ENCODE data around the gene CNTNAP2. TPM values are rescaled to one million over a fixed set of nuclear protein-coding genes. Genes with fewer than 3 reads are reported as not detected.

The CNTNAP2 gene
- total and polyA plus RNA-seq, 2 experiments from 2014 or later = not detected

- H3K27me3 ChIP-seq (replicated peaks; ENCODE audit: insufficient read depth) = no peaks in the 10 kb centered on the region
- H2AFZ ChIP-seq = no peak overlapping the region
- no peak for DNase-seq
- no peaks in the 10 kb centered on the region for H4K20me1 ChIP-seq (ENCODE audit: insufficient read depth)
- H3K9me2 ChIP-seq (ENCODE audit: insufficient read depth) = no peaks in the 10 kb centered on the region
- H3K9ac ChIP-seq = no peak overlapping the region
- no peaks in the 10 kb centered on the region for H3K4me1 ChIP-seq (ENCODE audit: insufficient read depth)
- in situ Hi-C loops (cut with MboI) = no loop called here
- no peak overlapping the region for H3K4me2 ChIP-seq (ENCODE audit: unreplicated experiment)
- no peaks in the 10 kb centered on the region for H3K79me2 ChIP-seq (ENCODE audit: insufficient read depth)
- no peaks in the 10 kb centered on the region for H3K36me3 ChIP-seq (ENCODE audit: low read depth)
- H3F3A ChIP-seq (ENCODE audit: insufficient read depth) = no peaks in the 10 kb centered on the region
- no peak overlapping the region for H3K4me3 ChIP-seq
- TF ChIP-seq EZH2phosphoT487 (IDR thresholded peaks at IDR 0.05; ENCODE audit: insufficient read depth, low read depth) = no peak
- TF ChIP-seq EZH2 (IDR thresholded peaks at IDR 0.05; ENCODE audit: insufficient read depth, poor library complexity, severe bottlenecking) = no peak
- 8 to 9% methylated on average over 9 of the region's 9 CpGs for WGBS, 2 experiments (ENCODE audit: low coverage in 1 of 2, low lambda C conversion rate in 2 of 2, missing lambda C conversion rate in 2 of 2)
- no peak overlapping the region for H3K27ac ChIP-seq
- H3K9me3 ChIP-seq (ENCODE audit: low read depth) = no peaks in the 10 kb centered on the region
Measured at GRCh38 chr7:146655928-146656797, 539.6 kb downstream of the CNTNAP2 start.

DNA sequence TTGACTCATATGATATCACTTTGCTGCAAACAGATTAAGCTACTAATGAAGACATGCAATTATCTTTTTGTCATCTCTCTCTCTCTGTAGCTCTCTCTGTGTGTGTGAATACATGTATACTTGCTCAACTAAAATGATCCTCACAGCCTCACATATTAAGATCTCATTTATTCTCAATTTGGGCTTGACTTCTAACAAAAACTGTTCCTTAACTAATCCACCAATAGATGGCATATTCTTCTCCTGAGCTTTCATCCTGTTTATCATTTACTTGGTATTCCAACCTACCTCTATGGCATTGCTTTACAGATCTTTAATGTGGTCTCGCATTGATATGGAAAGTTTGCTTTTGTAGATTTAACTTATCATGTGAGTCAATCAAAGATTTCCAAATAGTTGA lies 540.4 kb downstream of the CNTNAP2 start:
- H3K9me2 ChIP-seq (ENCODE audit: insufficient read depth) = no peaks in the 10 kb centered on the region
- no peaks in the 10 kb centered on the region for H3K9me3 ChIP-seq (ENCODE audit: low read depth)
- no peaks in the 10 kb centered on the region for H3F3A ChIP-seq (ENCODE audit: insufficient read depth)
- no peaks in the 10 kb centered on the region for H3K79me2 ChIP-seq (ENCODE audit: insufficient read depth)
- DNase-seq = no peak
- H2AFZ ChIP-seq = no peak overlapping the region
- no peaks in the 10 kb centered on the region for H3K27me3 ChIP-seq (replicated peaks; ENCODE audit: insufficient read depth)
- H3K4me3 ChIP-seq = no peak overlapping the region
- H3K27ac ChIP-seq = no peak overlapping the region
- H3K4me1 ChIP-seq (ENCODE audit: insufficient read depth) = no peaks in the 10 kb centered on the region
- H3K4me2 ChIP-seq (ENCODE audit: unreplicated experiment) = no peak overlapping the region
- no peak overlapping the region for H3K9ac ChIP-seq
- in situ Hi-C loops (cut with MboI) = no loop called here
- no peaks in the 10 kb centered on the region for H4K20me1 ChIP-seq (ENCODE audit: insufficient read depth)
- WGBS, 2 experiments (ENCODE audit: low coverage in 1 of 2, low lambda C conversion rate in 2 of 2, missing lambda C conversion rate in 2 of 2) = 50 to 64% methylated on average over 1 of the region's 1 CpG
- TF ChIP-seq EZH2phosphoT487 (IDR thresholded peaks at IDR 0.05; ENCODE audit: insufficient read depth, low read depth) (no peak), EZH2 (IDR thresholded peaks at IDR 0.05; ENCODE audit: insufficient read depth, poor library complexity, severe bottlenecking) (no peak)
- H3K36me3 ChIP-seq (ENCODE audit: low read depth) = no peaks in the 10 kb centered on the region

GRCh38 chr7:146658604-146659003 lies 542.0 kb downstream of the CNTNAP2 start:
- no peaks in the 10 kb centered on the region for H3K36me3 ChIP-seq (ENCODE audit: low read depth)
- DNase-seq = no peak
- no peaks in the 10 kb centered on the region for H3F3A ChIP-seq (ENCODE audit: insufficient read depth)
- H4K20me1 ChIP-seq (ENCODE audit: insufficient read depth) = no peaks in the 10 kb centered on the region
- H3K4me2 ChIP-seq (ENCODE audit: unreplicated experiment) = no peak overlapping the region
- H3K4me3 ChIP-seq = no peak overlapping the region
- no peak overlapping the region for H3K9ac ChIP-seq
- no peaks in the 10 kb centered on the region for H3K9me2 ChIP-seq (ENCODE audit: insufficient read depth)
- 17 to 25% methylated on average over 4 of the region's 4 CpGs for WGBS, 2 experiments (ENCODE audit: low coverage in 1 of 2, low lambda C conversion rate in 2 of 2, missing lambda C conversion rate in 2 of 2)
- in situ Hi-C loops (cut with MboI) = no loop called here
- TF ChIP-seq EZH2 (IDR thresholded peaks at IDR 0.05; ENCODE audit: insufficient read depth, poor library complexity, severe bottlenecking) (no peak), EZH2phosphoT487 (IDR thresholded peaks at IDR 0.05; ENCODE audit: insufficient read depth, low read depth) (no peak)
- H3K4me1 ChIP-seq (ENCODE audit: insufficient read depth) = no peaks in the 10 kb centered on the region
- H3K9me3 ChIP-seq (ENCODE audit: low read depth) = no peaks in the 10 kb centered on the region
- H3K79me2 ChIP-seq (ENCODE audit: insufficient read depth) = no peaks in the 10 kb centered on the region
- no peak overlapping the region for H3K27ac ChIP-seq
- no peak overlapping the region for H2AFZ ChIP-seq
- H3K27me3 ChIP-seq (replicated peaks; ENCODE audit: insufficient read depth) = no peaks in the 10 kb centered on the region

GRCh38 chr7:146659732-146660131 lies 543.1 kb downstream of the CNTNAP2 start:
- H3K4me3 ChIP-seq = no peak overlapping the region
- no peaks in the 10 kb centered on the region for H3K36me3 ChIP-seq (ENCODE audit: low read depth)
- no peak overlapping the region for H3K9ac ChIP-seq
- no peaks in the 10 kb centered on the region for H3K9me3 ChIP-seq (ENCODE audit: low read depth)
- H3K79me2 ChIP-seq (ENCODE audit: insufficient read depth) = no peaks in the 10 kb centered on the region
- in situ Hi-C loops (cut with MboI) = no loop called here
- no peak for DNase-seq
- H3K27ac ChIP-seq = no peak overlapping the region
- no peaks in the 10 kb centered on the region for H3K9me2 ChIP-seq (ENCODE audit: insufficient read depth)
- H3K4me2 ChIP-seq (ENCODE audit: unreplicated experiment) = no peak overlapping the region
- 6 to 9% methylated on average over 3 of the region's 3 CpGs for WGBS, 2 experiments (ENCODE audit: low coverage in 1 of 2, low lambda C conversion rate in 2 of 2, missing lambda C conversion rate in 2 of 2)
- no peak overlapping the region for H2AFZ ChIP-seq
- H3F3A ChIP-seq (ENCODE audit: insufficient read depth) = no peaks in the 10 kb centered on the region
- no peaks in the 10 kb centered on the region for H3K4me1 ChIP-seq (ENCODE audit: insufficient read depth)
- no peaks in the 10 kb centered on the region for H4K20me1 ChIP-seq (ENCODE audit: insufficient read depth)
- no peaks in the 10 kb centered on the region for H3K27me3 ChIP-seq (replicated peaks; ENCODE audit: insufficient read depth)
- TF ChIP-seq EZH2phosphoT487 (IDR thresholded peaks at IDR 0.05; ENCODE audit: insufficient read depth, low read depth) (no peak), EZH2 (IDR thresholded peaks at IDR 0.05; ENCODE audit: insufficient read depth, poor library complexity, severe bottlenecking) (no peak)

Measured in GM23248 (cell line).